Astrocyte (in vitro differentiated cells and primary cell): ENCODE measurements around the gene TTL.

ENCODE experiments used
- EZH2 ChIP-seq: IDR thresholded peaks from 2 replicates; pipeline ENCODE4 v1.6.1; 2012; ENCODE audit warnings: mild to moderate bottlenecking, low read length, inconsistent platforms; ENCODE audit not compliant: insufficient read depth
- TF ChIP-seq, protein P1 (sequence below): IDR thresholded peaks from 2 replicates; pipeline ENCODE4 v1.5.1; 2011; ENCODE audit warnings: low read depth, mild to moderate bottlenecking, inconsistent platforms, low read length, moderate library complexity; ENCODE audit not compliant: insufficient read depth

DNA sequence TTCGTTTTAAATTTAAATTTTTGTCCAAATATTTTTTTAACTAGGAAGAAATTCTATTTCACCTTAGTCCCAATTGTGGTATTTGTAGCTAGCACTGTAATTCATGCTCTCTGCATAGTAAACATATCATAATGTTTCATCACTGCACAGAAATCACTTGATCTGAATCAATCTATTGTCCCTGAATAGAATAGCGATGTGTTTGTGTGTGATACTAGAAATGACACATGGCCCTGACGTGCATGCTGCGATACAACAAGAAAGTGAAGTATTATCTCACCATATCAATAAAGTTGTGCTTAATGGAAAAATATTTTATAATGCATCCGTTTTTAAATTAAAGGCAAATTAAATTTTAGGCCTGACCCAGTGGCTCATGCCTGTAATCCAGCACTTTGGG is 10.0 kb downstream of the TTL start:
- TF ChIP-seq, protein P1, sequence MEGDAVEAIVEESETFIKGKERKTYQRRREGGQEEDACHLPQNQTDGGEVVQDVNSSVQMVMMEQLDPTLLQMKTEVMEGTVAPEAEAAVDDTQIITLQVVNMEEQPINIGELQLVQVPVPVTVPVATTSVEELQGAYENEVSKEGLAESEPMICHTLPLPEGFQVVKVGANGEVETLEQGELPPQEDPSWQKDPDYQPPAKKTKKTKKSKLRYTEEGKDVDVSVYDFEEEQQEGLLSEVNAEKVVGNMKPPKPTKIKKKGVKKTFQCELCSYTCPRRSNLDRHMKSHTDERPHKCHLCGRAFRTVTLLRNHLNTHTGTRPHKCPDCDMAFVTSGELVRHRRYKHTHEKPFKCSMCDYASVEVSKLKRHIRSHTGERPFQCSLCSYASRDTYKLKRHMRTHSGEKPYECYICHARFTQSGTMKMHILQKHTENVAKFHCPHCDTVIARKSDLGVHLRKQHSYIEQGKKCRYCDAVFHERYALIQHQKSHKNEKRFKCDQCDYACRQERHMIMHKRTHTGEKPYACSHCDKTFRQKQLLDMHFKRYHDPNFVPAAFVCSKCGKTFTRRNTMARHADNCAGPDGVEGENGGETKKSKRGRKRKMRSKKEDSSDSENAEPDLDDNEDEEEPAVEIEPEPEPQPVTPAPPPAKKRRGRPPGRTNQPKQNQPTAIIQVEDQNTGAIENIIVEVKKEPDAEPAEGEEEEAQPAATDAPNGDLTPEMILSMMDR = no peak
- TF ChIP-seq EZH2 = no peak
